SH-SY5Y (cell line): ENCODE results near the gene BRS3.

Experiments used
- GATA2 ChIP-seq: IDR thresholded peaks from 2 replicates; pipeline ENCODE4 v1.6.1; 2011; ENCODE audit warnings: mild to moderate bottlenecking, low read depth, low read length
- GATA3 ChIP-seq: IDR thresholded peaks from 2 replicates; pipeline ENCODE4 v1.6.1; 2011; ENCODE audit warnings: low read depth, mild to moderate bottlenecking, low read length, moderate library complexity

DNA sequence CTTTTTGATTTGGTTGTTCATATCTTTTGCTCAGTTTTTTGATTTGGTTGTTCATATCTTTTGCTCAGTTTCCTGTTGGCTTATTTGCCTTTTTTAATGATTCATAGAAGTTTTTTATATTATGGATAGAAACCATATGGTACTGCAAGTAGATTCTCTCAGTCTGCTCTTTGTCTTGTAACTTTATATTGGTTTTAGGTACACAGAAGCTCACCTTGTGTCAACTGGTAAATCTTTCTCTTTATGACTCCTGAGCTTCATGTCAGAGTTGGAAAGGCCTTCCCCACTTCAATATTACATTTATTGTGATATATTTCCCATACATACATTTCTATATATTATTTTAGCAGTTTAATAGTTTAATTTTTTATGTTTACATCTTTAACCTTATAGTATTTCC, 36.0 kb downstream of the BRS3 start:
- TF ChIP-seq GATA3 (no peak), GATA2 (no peak)
